Measurements from ENCODE around the gene PRDM11. TPM values are rescaled to one million over a fixed set of nuclear protein-coding genes. Genes with fewer than 3 reads are reported as not detected.
A peak's percentile ranks its signal among the peaks of the same experiment; 100 is the strongest.

PRDM11 gene
- total RNA-seq, 1 donor from 2014 or later = 24.0 TPM

DNA sequence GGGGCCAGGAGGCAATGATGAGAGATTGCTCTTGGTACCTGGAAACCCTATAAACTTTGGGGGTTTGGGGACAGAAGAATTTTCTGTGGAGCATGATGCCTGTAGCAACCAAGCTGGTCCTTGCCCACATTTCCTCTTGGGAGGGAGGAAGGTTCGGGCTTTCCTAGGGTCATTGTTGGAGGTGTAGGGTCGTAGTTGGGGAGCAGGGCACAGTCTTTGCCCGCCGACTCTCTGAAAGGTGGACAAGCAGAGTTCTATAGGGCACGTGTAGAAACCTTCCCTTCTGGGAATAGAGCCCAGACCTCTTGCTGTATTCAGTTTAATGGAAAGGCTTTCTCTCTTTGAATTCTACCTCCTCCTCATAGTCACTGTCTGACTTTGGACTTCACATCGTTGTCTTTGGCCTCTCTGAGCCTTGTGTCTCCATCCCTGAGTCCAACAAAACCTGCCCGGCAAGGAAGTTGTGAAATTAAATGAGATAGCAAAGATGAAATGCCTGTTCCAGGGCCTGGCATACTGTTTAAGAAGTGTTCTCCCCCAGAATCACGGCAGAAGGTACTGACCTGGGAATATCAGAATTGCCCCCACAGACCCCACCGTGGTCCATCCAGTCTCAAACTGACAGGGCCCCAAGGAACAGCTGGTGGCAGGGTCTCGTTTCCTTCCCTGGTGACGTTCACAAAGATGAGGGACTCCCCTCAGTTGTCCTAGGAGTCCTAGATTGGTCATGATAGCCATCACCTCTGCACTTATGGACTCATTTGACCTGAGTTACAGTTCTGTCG, 1.6 kb downstream of the PRDM11 start:
- peak overlapping the region; percentile 97 for H3K4me3 Mint-ChIP-seq
- peaks cover 10% of the 10 kb centered on the region for H3K36me3 Mint-ChIP-seq
- TF ChIP-seq, protein P1, sequence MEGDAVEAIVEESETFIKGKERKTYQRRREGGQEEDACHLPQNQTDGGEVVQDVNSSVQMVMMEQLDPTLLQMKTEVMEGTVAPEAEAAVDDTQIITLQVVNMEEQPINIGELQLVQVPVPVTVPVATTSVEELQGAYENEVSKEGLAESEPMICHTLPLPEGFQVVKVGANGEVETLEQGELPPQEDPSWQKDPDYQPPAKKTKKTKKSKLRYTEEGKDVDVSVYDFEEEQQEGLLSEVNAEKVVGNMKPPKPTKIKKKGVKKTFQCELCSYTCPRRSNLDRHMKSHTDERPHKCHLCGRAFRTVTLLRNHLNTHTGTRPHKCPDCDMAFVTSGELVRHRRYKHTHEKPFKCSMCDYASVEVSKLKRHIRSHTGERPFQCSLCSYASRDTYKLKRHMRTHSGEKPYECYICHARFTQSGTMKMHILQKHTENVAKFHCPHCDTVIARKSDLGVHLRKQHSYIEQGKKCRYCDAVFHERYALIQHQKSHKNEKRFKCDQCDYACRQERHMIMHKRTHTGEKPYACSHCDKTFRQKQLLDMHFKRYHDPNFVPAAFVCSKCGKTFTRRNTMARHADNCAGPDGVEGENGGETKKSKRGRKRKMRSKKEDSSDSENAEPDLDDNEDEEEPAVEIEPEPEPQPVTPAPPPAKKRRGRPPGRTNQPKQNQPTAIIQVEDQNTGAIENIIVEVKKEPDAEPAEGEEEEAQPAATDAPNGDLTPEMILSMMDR (conservative IDR thresholded peaks at IDR 0.05) = no peak
- peaks cover 35% of the 10 kb centered on the region for H3K4me1 Mint-ChIP-seq (ENCODE audit: unreplicated experiment)
- peak; percentile 55 for DNase-seq (ENCODE audit: extremely low spot score, unreplicated experiment)
- peaks cover 11% of the 10 kb centered on the region for H3K9me3 Mint-ChIP-seq
- peak overlapping the region; percentile 95 for H3K27ac Mint-ChIP-seq
- H3K27me3 Mint-ChIP-seq = peaks cover 25% of the 10 kb centered on the region

- H3K9me3 Mint-ChIP-seq = peaks cover 11% of the 10 kb centered on the region
- peak overlapping the region; percentile 95 for H3K27ac Mint-ChIP-seq
- H3K36me3 Mint-ChIP-seq = peaks cover 10% of the 10 kb centered on the region
These were observed 3.1 kb downstream of the PRDM11 start for GRCh38 chr11:45149483-45150056.

GRCh38 chr11:45150301-45150700, 3.9 kb downstream of the PRDM11 start:
- Mint-ChIP-seq H3K4me1 (ENCODE audit: unreplicated experiment) (peaks cover 40% of the 10 kb centered on the region), H3K4me3 (peak overlapping the region; percentile 42), H3K9me3 (peaks cover 11% of the 10 kb centered on the region), H3K36me3 (peaks cover 10% of the 10 kb centered on the region), H3K27me3 (peaks cover 9% of the 10 kb centered on the region), H3K27ac (no peak overlapping the region)
- TF ChIP-seq, protein P1 (conservative IDR thresholded peaks at IDR 0.05) = no peak
- peak; percentile 34 for DNase-seq (ENCODE audit: extremely low spot score, unreplicated experiment)

More at GRCh38 chr11:45149483-45150056, 3.1 kb downstream of the PRDM11 start:
- Mint-ChIP-seq H3K4me1 (ENCODE audit: unreplicated experiment) (peaks cover 37% of the 10 kb centered on the region), H3K4me3 (peak overlapping the region; percentile 97), H3K27me3 (peaks cover 11% of the 10 kb centered on the region)
- TF ChIP-seq, protein P1 (conservative IDR thresholded peaks at IDR 0.05) = no peak
- DNase-seq (ENCODE audit: extremely low spot score, unreplicated experiment) = peak; percentile 29

DNA sequence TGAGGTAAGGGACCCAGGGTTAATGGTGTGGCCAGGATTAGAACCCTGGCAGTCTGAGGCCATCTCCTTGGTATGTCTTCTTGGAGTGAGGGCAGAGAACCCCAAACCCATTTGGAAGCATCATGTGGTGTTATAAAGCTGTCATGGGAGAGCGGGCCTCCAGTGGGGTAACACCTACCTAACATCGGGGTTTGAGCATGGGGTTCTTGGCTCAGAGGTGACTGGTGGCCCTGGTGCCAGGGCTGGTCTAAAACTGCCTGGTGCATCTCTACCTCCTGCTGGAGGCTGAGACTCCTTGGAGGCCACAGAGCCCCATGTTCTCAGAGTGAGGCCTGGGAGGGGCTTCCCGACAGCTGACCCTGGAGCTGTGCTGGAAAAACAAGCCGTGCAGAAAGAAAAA, 4.5 kb downstream of the PRDM11 start:
- Mint-ChIP-seq H3K27ac (no peak overlapping the region), H3K4me1 (ENCODE audit: unreplicated experiment) (peaks cover 39% of the 10 kb centered on the region), H3K27me3 (peaks cover 4% of the 10 kb centered on the region), H3K9me3 (peaks cover 11% of the 10 kb centered on the region), H3K36me3 (peaks cover 10% of the 10 kb centered on the region), H3K4me3 (no peak overlapping the region)
- TF ChIP-seq, protein P1 (conservative IDR thresholded peaks at IDR 0.05) = no peak
- DNase-seq (ENCODE audit: extremely low spot score, unreplicated experiment) = peak; percentile 29

DNA sequence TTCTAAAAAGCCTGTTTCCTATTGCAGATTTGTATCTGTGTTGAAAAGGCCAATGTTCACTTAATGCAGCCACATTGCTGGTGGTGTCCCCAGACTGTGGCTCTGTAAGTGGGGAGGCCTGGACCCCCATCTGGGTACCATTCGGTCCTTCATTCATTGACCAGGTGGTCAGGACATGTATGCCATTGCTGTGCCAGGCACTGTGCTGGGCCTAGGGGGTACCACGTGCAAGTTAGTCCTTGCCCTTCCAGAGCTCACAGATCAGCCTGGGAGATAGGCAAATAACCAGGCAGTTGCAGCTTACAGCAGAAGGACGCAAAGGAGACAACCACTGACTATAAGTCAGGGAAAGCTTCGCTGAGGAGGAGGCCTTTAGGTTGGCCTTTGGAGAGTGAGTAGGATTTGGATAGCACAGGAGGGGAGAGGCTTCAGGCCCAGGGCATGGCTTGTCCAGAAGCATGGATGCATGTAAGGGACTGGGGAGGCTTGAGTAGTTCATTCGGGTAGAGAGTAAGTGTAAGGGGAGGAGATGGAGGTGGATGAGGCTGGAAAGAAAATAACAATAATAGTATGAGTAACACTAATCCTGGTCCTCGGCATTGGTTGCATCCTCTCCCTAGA, 5.0 kb downstream of the PRDM11 start:
- Mint-ChIP-seq H3K27me3 (no peaks in the 10 kb centered on the region), H3K4me1 (ENCODE audit: unreplicated experiment) (peaks cover 42% of the 10 kb centered on the region), H3K4me3 (no peak overlapping the region), H3K27ac (no peak overlapping the region), H3K9me3 (peaks cover 11% of the 10 kb centered on the region), H3K36me3 (peaks cover 12% of the 10 kb centered on the region)
- TF ChIP-seq, protein P1 (conservative IDR thresholded peaks at IDR 0.05) = no peak
- DNase-seq (ENCODE audit: extremely low spot score, unreplicated experiment) = peak; percentile 39

All from type B pancreatic cell (in vitro differentiated cells).